ENCODE measurements around the gene RAB31. TPM values are rescaled to one million over a fixed set of nuclear protein-coding genes. Genes with fewer than 3 reads are reported as not detected.

The RAB31 gene, protein sequence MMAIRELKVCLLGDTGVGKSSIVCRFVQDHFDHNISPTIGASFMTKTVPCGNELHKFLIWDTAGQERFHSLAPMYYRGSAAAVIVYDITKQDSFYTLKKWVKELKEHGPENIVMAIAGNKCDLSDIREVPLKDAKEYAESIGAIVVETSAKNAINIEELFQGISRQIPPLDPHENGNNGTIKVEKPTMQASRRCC
- total RNA-seq: 22.7 and 24.9 TPM in 2 replicates

DNA sequence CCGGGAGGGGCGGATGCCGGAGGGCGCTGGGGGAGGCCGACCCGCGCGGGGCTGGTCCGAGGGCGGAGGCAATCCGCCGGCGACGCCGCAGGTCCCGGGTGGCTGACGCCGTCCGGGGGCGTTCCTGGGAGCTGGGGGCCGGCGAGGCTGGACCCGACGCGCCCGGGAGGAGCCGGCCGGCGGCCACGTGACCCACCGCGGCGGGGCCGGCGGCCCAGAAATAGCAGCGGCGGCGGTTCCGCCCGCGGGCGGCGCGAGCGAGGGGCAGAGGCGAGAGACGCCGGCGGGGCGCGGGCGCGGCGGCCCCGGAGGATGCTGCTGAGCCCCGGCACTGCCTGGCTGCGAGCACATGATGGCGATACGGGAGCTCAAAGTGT, at the start of gene RAB31:
TSS of gene RAB31 (plus strand) at position 245 of the 377 bp plus-strand sequence. CDS start at position 350, 105 bp downstream.

GRCh38 chr18:9885170-9886004, 177.3 kb downstream of the RAB31 start, which contains the start of gene TXNDC2:
TSS of gene TXNDC2 (plus strand) at chr18:9885973. CDS start at chr18:9886681, 708 bp downstream.

Other genes with a start within 250 kb of the RAB31 start
- gene RALBP1, start 232.8 kb upstream of the RAB31 start, total RNA-seq: 69.5 and 78.9 TPM in 2 replicates
- gene PPP4R1, start 93.7 kb upstream of the RAB31 start, total RNA-seq: 112 and 138 TPM in 2 replicates
- under 0.01 TPM in 1 of 2 replicates, not detected in the other for gene TXNDC2, start 177.7 kb downstream of the RAB31 start, total RNA-seq
- gene VAPA, start 205.7 kb downstream of the RAB31 start, total RNA-seq: 203 and 225 TPM in 2 replicates